HG02981 (cell line): Measurements from ENCODE around the gene RPRML.
"Not testable (repeated sequence)": the region's sequence is repeated elsewhere in the genome, so short reads cannot be mapped to it uniquely, and the experiment has no call there.

Source experiments
- ATAC-seq: cut with Tn5 transposase; IDR thresholded peaks from one replicate; pipeline ENCODE4 v1.9.1; 2021; ENCODE audit warnings: mild to moderate bottlenecking, moderate library complexity; ENCODE audit not compliant: unreplicated experiment

The RPRML gene

GRCh38 chr17:46979147-46979863 lies at the start of gene RPRML:
RPRML (minus strand) TSS chr17:46979253; CDS start chr17:46979007, 246 bp downstream.
- no peak for ATAC-seq

GRCh38 chr17:47016966-47017365 lies 37.9 kb upstream of the RPRML start:
- ATAC-seq, result not testable (repeated sequence)

- no peak for ATAC-seq
Measured at GRCh38 chr17:47013341-47013740, 34.3 kb upstream of the RPRML start.

- ATAC-seq, result no peak
Measured at GRCh38 chr17:47012457-47012856, 33.4 kb upstream of the RPRML start.

- ATAC-seq, result no peak
Measured at GRCh38 chr17:47009759-47010594, 30.9 kb upstream of the RPRML start.

GRCh38 chr17:47004906-47005305 lies 25.9 kb upstream of the RPRML start:
- ATAC-seq, result no peak

GRCh38 chr17:47003864-47004263 lies 24.8 kb upstream of the RPRML start:
- not testable (repeated sequence) for ATAC-seq

- no peak for ATAC-seq
Measured at GRCh38 chr17:46995841-46996571, 17.0 kb upstream of the RPRML start.

GRCh38 chr17:46994993-46995392 lies 15.9 kb upstream of the RPRML start:
- ATAC-seq, result no peak

GRCh38 chr17:46991617-46992016 lies 12.6 kb upstream of the RPRML start:
- no peak for ATAC-seq

GRCh38 chr17:46989637-46990431 lies 10.8 kb upstream of the RPRML start:
- no peak for ATAC-seq

GRCh38 chr17:46987927-46988326 lies 8.9 kb upstream of the RPRML start:
- ATAC-seq, result not testable (repeated sequence)

GRCh38 chr17:46986366-46986765 lies 7.3 kb upstream of the RPRML start:
- ATAC-seq, result no peak

GRCh38 chr17:46984892-46985291 lies 5.8 kb upstream of the RPRML start:
- no peak for ATAC-seq

- no peak for ATAC-seq
Measured at GRCh38 chr17:46984341-46984740, 5.3 kb upstream of the RPRML start.

- ATAC-seq, result no peak
Measured at GRCh38 chr17:46983782-46984181, 4.7 kb upstream of the RPRML start.

GRCh38 chr17:46982577-46982976 lies 3.5 kb upstream of the RPRML start:
- no peak for ATAC-seq

- ATAC-seq, result no peak
Measured at GRCh38 chr17:46978489-46979146, 435 bp downstream of the RPRML start.

GRCh38 chr17:46977750-46978488 lies 1.1 kb downstream of the RPRML start:
- no peak for ATAC-seq
